OCI-LY3 (cell line): ENCODE results near the gene BCL11B.

Source experiments
- EZH2phosphoT487 ChIP-seq: fragments of 200-600 bp; shearing (Covaris generic); IDR thresholded peaks from 2 replicates; pipeline ENCODE4 v1.6.1; 2018; ENCODE audit warnings: antibody characterized with exemption, mixed run types, low read depth
- TF ChIP-seq, protein P1 (sequence below): fragments of 200-600, 300-600 bp; sonication (generic); IDR thresholded peaks from 2 replicates; pipeline ENCODE4 v1.5.1; 2014; ENCODE audit warnings: antibody characterized with exemption, low read length, low read depth

- TF ChIP-seq, protein P1, sequence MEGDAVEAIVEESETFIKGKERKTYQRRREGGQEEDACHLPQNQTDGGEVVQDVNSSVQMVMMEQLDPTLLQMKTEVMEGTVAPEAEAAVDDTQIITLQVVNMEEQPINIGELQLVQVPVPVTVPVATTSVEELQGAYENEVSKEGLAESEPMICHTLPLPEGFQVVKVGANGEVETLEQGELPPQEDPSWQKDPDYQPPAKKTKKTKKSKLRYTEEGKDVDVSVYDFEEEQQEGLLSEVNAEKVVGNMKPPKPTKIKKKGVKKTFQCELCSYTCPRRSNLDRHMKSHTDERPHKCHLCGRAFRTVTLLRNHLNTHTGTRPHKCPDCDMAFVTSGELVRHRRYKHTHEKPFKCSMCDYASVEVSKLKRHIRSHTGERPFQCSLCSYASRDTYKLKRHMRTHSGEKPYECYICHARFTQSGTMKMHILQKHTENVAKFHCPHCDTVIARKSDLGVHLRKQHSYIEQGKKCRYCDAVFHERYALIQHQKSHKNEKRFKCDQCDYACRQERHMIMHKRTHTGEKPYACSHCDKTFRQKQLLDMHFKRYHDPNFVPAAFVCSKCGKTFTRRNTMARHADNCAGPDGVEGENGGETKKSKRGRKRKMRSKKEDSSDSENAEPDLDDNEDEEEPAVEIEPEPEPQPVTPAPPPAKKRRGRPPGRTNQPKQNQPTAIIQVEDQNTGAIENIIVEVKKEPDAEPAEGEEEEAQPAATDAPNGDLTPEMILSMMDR, result no peak
- TF ChIP-seq EZH2phosphoT487, result no peak
Measured at GRCh38 chr14:99125113-99125512, 146.9 kb downstream of the BCL11B start.
